ENCODE results near the gene LARP4B.

GRCh38 chr10:869171-869570 is 62.3 kb downstream of the LARP4B start:
- TF ChIP-seq GATA3 (IDR thresholded peaks at IDR 0.05; ENCODE audit: low read depth, low read length) (no peak), GATA2 (IDR thresholded peaks at IDR 0.05; ENCODE audit: low read depth, low read length) (no peak)
